ENCODE results near the gene CD226.

DNA sequence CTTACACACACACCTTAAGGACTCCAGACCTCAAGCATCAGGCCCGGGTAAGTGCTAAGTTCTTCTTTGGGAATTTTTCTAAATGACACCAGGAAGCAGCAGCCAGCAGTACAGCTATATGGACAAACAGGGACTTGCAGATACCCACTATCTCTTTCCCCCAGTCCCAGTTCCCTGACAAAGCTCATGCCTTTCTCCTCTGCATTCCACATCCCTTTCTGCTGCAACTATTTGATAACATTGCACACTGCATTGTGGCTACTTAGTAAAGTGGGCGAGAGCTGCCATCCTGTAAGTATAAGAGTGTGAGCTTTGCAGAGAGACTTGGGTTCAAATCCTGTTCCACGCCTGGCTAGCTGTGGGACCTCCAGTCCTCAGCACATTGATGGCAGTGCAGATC lies 14.0 kb upstream of the CD226 start:
- no peak for TF ChIP-seq EP300 (IDR thresholded peaks at IDR 0.05)
- TF ChIP-seq, protein P1, sequence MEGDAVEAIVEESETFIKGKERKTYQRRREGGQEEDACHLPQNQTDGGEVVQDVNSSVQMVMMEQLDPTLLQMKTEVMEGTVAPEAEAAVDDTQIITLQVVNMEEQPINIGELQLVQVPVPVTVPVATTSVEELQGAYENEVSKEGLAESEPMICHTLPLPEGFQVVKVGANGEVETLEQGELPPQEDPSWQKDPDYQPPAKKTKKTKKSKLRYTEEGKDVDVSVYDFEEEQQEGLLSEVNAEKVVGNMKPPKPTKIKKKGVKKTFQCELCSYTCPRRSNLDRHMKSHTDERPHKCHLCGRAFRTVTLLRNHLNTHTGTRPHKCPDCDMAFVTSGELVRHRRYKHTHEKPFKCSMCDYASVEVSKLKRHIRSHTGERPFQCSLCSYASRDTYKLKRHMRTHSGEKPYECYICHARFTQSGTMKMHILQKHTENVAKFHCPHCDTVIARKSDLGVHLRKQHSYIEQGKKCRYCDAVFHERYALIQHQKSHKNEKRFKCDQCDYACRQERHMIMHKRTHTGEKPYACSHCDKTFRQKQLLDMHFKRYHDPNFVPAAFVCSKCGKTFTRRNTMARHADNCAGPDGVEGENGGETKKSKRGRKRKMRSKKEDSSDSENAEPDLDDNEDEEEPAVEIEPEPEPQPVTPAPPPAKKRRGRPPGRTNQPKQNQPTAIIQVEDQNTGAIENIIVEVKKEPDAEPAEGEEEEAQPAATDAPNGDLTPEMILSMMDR (IDR thresholded peaks at IDR 0.05) = no peak
- no peak for TF ChIP-seq POLR2A (IDR thresholded peaks at IDR 0.05)
- TF ChIP-seq POLR2AphosphoS5 (IDR thresholded peaks at IDR 0.05) = no peak

Measured in stomach (tissue), 4 donors.